ENCODE data around the gene TWSG1. TPM values are rescaled to one million over a fixed set of nuclear protein-coding genes. Genes with fewer than 3 reads are reported as not detected.
"Not testable (repeated sequence)": the region's sequence is repeated elsewhere in the genome, so short reads cannot be mapped to it uniquely, and the experiment has no call there.

The TWSG1 gene
- total and polyA plus RNA-seq, 3 experiments from 2014 or later: 4.9 to 14.2 (median 13.1) TPM

DNA sequence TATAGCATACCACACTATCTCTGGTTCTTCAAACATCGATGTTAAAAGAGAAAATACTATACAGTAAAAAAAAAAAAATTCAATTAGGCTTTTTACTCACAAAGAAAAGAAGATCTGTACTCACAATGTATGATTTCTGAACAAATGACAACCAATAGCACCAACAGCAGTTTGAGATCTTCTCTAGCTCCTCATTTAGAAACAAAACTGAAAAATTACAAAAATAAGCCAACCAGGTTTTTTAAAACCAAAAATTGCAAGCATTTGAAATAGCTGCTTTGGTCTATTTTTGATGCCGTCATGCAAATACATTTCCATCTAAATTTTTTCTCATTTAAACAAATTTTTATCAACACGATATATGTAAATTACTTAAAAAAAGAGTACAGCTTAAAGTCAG is 106.5 kb downstream of the TWSG1 start:
- Histone ChIP-seq H3K27ac (ENCODE audit: low read depth, low read length) (no peak overlapping the region), H3K4me1 (ENCODE audit: insufficient read depth, low read length) (no peaks in the 10 kb centered on the region), H3K36me3 (ENCODE audit: insufficient read depth, low read length) (no peaks in the 10 kb centered on the region), H3K4me3 (ENCODE audit: low read length) (no peak overlapping the region), H3K27me3 (ENCODE audit: insufficient read depth, low read length, poor library complexity, severe bottlenecking) (no peaks in the 10 kb centered on the region), H3K9me3 (ENCODE audit: low read length) (no peaks in the 10 kb centered on the region)
- H3K4me1 Mint-ChIP-seq: no peaks in the 10 kb centered on the region
- ChIA-PET POLR2A (no interaction called here), CTCF (no interaction called here)
- no peak overlapping the region for H3K27ac Mint-ChIP-seq
- H3K27me3 Mint-ChIP-seq: peaks cover 3 to 5% of the 10 kb centered on the region in 2 donors
- no peak overlapping the region for H3K4me3 Mint-ChIP-seq
- peaks cover 0 to 3% (median 0%) of the 10 kb centered on the region in 5 donors for H3K9me3 Mint-ChIP-seq
- no peak for DNase-seq
- H3K36me3 Mint-ChIP-seq: no peaks in the 10 kb centered on the region

DNA sequence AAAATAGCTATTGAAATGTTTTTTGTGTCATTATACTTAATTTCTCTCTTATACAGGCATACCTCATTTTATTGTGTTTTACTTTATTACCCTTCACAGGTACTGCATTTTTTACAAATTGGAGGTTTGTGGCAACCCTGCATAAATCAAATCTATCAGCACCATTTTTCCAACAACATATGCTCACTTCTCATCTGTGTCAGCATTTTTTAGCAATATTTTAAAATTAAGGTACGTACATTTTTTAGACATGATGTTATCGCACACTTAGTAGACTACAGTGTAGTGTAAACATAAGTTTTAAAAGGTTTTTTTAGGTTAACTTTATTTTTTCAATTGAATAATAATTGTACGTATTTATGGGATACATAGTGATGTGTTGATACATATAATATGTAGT is 110.0 kb downstream of the TWSG1 start:
- H3K27ac ChIP-seq (ENCODE audit: low read depth, low read length): no peak overlapping the region
- Mint-ChIP-seq H3K27me3 (peaks cover 8 to 9% of the 10 kb centered on the region in 2 donors), H3K4me3 (no peak overlapping the region), H3K27ac (no peak overlapping the region), H3K9me3 (peaks cover 0 to 18% (median 12%) of the 10 kb centered on the region in 5 donors), H3K4me1 (no peaks in the 10 kb centered on the region), H3K36me3 (peaks cover 0 to 6% (median 0%) of the 10 kb centered on the region in 3 donors)
- H3K4me1 ChIP-seq (ENCODE audit: insufficient read depth, low read length): no peaks in the 10 kb centered on the region
- H3K36me3 ChIP-seq (ENCODE audit: insufficient read depth, low read length): no peaks in the 10 kb centered on the region
- DNase-seq: no peak
- ChIA-PET CTCF (no interaction called here), POLR2A (no interaction called here)
- no peaks in the 10 kb centered on the region for H3K9me3 ChIP-seq (ENCODE audit: low read length)
- H3K27me3 ChIP-seq (ENCODE audit: insufficient read depth, low read length, poor library complexity, severe bottlenecking): no peaks in the 10 kb centered on the region
- H3K4me3 ChIP-seq (ENCODE audit: low read length): no peak overlapping the region

DNA sequence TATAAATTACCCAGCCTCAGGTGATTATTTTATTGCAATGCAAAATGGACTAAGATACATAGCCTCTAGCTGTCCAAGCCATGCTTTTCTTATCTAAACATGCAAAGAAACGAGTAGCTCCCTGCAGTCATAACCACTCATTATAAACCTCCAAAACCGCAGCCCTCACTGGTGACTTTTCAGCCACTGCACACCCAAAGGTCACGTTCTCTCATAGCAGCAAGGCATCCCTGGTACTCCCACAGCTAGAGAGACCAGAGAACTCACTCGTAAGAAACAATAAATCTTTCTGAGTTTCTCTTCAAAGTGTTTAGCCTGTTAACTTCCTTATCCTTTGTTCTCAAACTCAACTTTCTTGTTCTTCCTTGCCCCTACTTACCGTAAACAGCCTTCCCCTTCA is 112.3 kb downstream of the TWSG1 start:
- no peaks in the 10 kb centered on the region for H3K27me3 ChIP-seq (ENCODE audit: insufficient read depth, low read length, poor library complexity, severe bottlenecking)
- H3K36me3 Mint-ChIP-seq: peaks cover 0 to 6% (median 0%) of the 10 kb centered on the region in 3 donors
- no peaks in the 10 kb centered on the region for H3K4me1 Mint-ChIP-seq
- ChIA-PET CTCF (no interaction called here), POLR2A (no interaction called here)
- H3K27me3 Mint-ChIP-seq: peaks cover 12 to 24% of the 10 kb centered on the region in 2 donors
- no peak overlapping the region for H3K4me3 ChIP-seq (ENCODE audit: low read length)
- DNase-seq: no peak
- H3K27ac ChIP-seq (ENCODE audit: low read depth, low read length): no peak overlapping the region
- no peak overlapping the region for H3K4me3 Mint-ChIP-seq
- no peaks in the 10 kb centered on the region for H3K9me3 ChIP-seq (ENCODE audit: low read length)
- H3K4me1 ChIP-seq (ENCODE audit: insufficient read depth, low read length): no peaks in the 10 kb centered on the region
- H3K27ac Mint-ChIP-seq: no peak overlapping the region
- H3K9me3 Mint-ChIP-seq: peaks cover 0 to 18% (median 12%) of the 10 kb centered on the region in 5 donors
- H3K36me3 ChIP-seq (ENCODE audit: insufficient read depth, low read length): no peaks in the 10 kb centered on the region

DNA sequence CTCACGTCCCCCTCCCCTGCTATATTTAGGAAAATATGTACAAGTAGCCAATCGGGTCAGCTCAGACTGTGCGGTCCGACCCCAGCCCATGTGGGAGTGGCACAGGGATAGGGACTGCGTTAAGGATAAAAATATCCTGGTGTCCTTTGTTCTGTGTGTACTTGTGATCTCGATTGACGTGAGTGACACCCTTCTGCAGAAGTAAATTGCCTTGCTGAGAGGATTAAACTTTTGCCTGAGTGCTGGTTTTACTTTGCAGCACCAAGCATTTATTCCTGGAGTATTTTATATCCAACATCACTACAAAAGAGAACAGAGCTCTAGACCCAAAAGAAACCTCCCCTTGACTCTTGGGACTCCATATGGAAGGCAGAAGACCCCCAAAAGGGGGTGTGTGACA is 112.8 kb downstream of the TWSG1 start:
- H3K4me1 Mint-ChIP-seq: no peaks in the 10 kb centered on the region
- DNase-seq: no peak
- ChIA-PET CTCF (no interaction called here), POLR2A (no interaction called here)
- peaks cover 0 to 18% (median 12%) of the 10 kb centered on the region in 5 donors for H3K9me3 Mint-ChIP-seq
- peaks cover 12 to 24% of the 10 kb centered on the region in 2 donors for H3K27me3 Mint-ChIP-seq
- Histone ChIP-seq H3K9me3 (ENCODE audit: low read length) (no peaks in the 10 kb centered on the region), H3K27ac (ENCODE audit: low read depth, low read length) (no peak overlapping the region), H3K27me3 (ENCODE audit: insufficient read depth, low read length, poor library complexity, severe bottlenecking) (no peaks in the 10 kb centered on the region), H3K36me3 (ENCODE audit: insufficient read depth, low read length) (no peaks in the 10 kb centered on the region), H3K4me3 (ENCODE audit: low read length) (no peak overlapping the region), H3K4me1 (ENCODE audit: insufficient read depth, low read length) (no peaks in the 10 kb centered on the region)
- H3K27ac Mint-ChIP-seq: no peak overlapping the region
- peaks cover 0 to 6% (median 0%) of the 10 kb centered on the region in 3 donors for H3K36me3 Mint-ChIP-seq
- H3K4me3 Mint-ChIP-seq: no peak overlapping the region

DNA sequence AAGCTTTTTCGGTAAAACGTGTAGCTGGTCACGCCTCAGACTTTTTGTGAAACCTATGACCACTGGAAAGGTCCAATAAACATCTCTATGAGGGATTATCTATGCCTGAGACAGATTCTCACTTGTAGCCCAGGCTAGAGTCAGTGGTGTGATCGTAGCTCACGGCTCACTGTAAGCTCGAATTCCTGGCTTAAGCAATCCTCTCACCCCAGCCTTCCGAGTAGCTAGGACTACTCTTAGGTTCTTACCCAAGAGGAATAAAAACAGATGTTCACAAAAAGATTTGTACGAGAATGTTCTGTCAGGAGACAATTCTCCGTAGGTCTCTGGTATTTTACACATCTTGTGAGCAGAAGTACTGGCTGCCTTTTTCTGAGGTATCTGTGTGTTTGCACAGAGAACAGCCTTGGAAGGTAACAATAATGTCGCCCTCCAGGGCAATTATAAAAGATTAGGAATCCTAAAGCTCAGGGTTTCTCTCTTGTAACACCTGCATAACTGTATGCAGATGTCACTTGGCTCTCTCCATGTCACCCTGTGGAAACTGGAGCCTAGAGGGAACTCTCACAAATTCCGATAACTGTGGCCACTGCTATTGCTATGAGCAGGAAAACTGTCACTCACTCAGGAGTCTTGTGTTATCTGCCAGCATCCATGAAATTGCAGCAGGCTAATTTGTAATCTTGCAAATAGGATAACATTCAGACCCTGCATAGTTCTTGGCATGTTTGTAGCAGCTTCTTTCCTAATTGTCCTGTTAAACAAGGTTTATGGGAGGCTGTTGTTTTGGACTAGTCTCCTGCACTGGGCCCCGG is 115.2 kb downstream of the TWSG1 start:
- H3K27ac ChIP-seq (ENCODE audit: low read depth, low read length): no peak overlapping the region
- H3K27me3 Mint-ChIP-seq: peaks cover 12 to 24% of the 10 kb centered on the region in 2 donors
- H3K4me1 ChIP-seq (ENCODE audit: insufficient read depth, low read length): no peaks in the 10 kb centered on the region
- no peak overlapping the region for H3K27ac Mint-ChIP-seq
- no peaks in the 10 kb centered on the region for H3K27me3 ChIP-seq (ENCODE audit: insufficient read depth, low read length, poor library complexity, severe bottlenecking)
- H3K9me3 ChIP-seq (ENCODE audit: low read length): no peaks in the 10 kb centered on the region
- no peak overlapping the region for H3K4me3 ChIP-seq (ENCODE audit: low read length)
- DNase-seq: no peak
- H3K9me3 Mint-ChIP-seq: peaks cover 0 to 22% (median 14%) of the 10 kb centered on the region in 5 donors
- no peak overlapping the region for H3K4me3 Mint-ChIP-seq
- no peaks in the 10 kb centered on the region for H3K4me1 Mint-ChIP-seq
- ChIA-PET CTCF (no interaction called here), POLR2A (no interaction called here)
- no peaks in the 10 kb centered on the region for H3K36me3 ChIP-seq (ENCODE audit: insufficient read depth, low read length)
- H3K36me3 Mint-ChIP-seq: peaks cover 0 to 10% (median 1%) of the 10 kb centered on the region in 3 donors

DNA sequence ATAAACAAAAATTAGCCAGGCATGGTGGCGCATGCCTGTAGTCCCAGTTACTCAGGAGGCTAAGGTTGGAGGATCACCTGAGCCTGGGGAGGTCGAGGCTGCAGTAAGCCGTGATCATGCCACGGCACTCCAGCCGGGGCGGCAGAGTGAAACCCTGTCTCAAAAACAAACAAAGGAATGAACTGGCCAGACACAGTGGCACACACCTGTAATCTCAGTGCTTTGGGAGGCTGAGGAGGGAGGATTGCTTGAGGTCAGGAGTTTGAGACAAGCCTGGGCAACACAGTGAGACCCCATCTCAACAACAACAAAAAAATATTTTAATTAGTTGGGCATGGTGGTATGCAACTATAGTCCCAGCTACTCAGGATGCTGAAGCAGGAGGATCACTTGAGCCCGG is 116.3 kb downstream of the TWSG1 start:
- H3K4me3 Mint-ChIP-seq; H3K27me3 ChIP-seq (ENCODE audit: insufficient read depth, low read length, poor library complexity, severe bottlenecking); H3K27ac ChIP-seq (ENCODE audit: low read depth, low read length); DNase-seq; H3K4me3 ChIP-seq (ENCODE audit: low read length); H3K4me1 ChIP-seq (ENCODE audit: insufficient read depth, low read length); H3K4me1 Mint-ChIP-seq; POLR2A ChIA-PET; H3K9me3 ChIP-seq (ENCODE audit: low read length); H3K27ac Mint-ChIP-seq; CTCF ChIA-PET; H3K36me3 ChIP-seq (ENCODE audit: insufficient read depth, low read length): not testable (repeated sequence)
- Mint-ChIP-seq H3K36me3 (peaks cover 0 to 14% (median 1%) of the 10 kb centered on the region in 3 donors), H3K9me3 (peaks cover 4 to 27% (median 19%) of the 10 kb centered on the region in 5 donors), H3K27me3 (peaks cover 12 to 25% of the 10 kb centered on the region in 2 donors)

Other genes starting within 250 kb of the TWSG1 start
- gene NDUFV2, start 232.1 kb upstream of the TWSG1 start, total RNA-seq: 100 to 1,000 TPM; 324 to 331 TPM
- 187 TPM for gene NDUFV2, start 232.1 kb upstream of the TWSG1 start, polyA plus RNA-seq
- 10 to 100 TPM; 66.6 to 67.6 TPM for gene ANKRD12, start 198.0 kb upstream of the TWSG1 start, total RNA-seq
- 109 TPM for gene ANKRD12, start 198.0 kb upstream of the TWSG1 start, polyA plus RNA-seq
- 10 to 100 TPM; 41.0 to 43.4 TPM for gene RALBP1, start 140.7 kb downstream of the TWSG1 start, total RNA-seq
- 65.4 TPM for gene RALBP1, start 140.7 kb downstream of the TWSG1 start, polyA plus RNA-seq

All from CD8-positive, alpha-beta memory T cell (primary cell).